Measurements from ENCODE around the gene BACH2. TPM values are rescaled to one million over a fixed set of nuclear protein-coding genes. Genes with fewer than 3 reads are reported as not detected.
"Not testable (repeated sequence)": the region's sequence is repeated elsewhere in the genome, so short reads cannot be mapped to it uniquely, and the experiment has no call there.

Gene BACH2
- total and polyA plus RNA-seq, 4 donors, result 0.78 to 17.4 (median 3.2) TPM

DNA sequence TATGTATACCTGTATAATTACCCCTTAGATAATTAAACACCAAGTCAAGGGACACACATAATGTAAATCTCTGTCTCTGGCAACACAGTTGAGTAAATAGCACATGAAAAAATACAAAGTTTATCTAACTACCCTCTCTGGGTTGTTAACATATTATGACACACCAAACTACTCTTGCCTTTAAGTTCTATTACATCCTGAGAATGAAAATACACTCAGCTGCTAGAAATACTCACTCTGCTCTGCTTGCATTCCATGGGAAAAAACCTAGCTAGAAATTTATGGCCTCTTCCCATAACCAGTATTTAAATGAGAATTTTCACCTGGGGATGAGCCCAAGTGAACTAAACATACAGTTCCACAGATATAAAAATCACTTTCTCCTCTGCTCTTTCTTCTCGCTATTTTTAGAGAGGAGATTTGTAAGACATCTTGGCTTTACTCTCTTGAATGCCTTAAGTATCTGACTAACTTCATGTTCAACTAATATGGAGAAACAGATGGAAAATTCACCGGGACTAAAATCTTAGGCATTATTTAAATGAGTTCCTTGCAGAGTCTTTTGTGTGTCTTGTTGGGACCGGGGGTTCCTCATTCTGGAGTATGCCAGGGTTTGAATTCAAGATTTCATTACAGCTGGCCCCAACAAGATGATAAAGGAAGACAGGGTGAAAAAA, 261.5 kb downstream of the BACH2 start:
- Histone ChIP-seq H3K27ac (ENCODE audit: low read depth in 1 of 2, low read length in 1 of 2) (no peak overlapping the region), H3K9ac (ENCODE audit: insufficient read depth in 1 of 2, low read length in 2 of 2) (no peak overlapping the region), H3K36me3 (ENCODE audit: control insufficient read depth in 4 of 4, insufficient read depth in 4 of 4, low read length in 4 of 4) (no peaks in the 10 kb centered on the region), H3K27me3 (ENCODE audit: control insufficient read depth in 3 of 3, insufficient read depth in 3 of 3, low read length in 2 of 3) (no peaks in the 10 kb centered on the region), H3K9me3 (ENCODE audit: control insufficient read depth in 4 of 4, insufficient read depth in 3 of 4, low read length in 3 of 4) (no peaks in the 10 kb centered on the region), H3K4me3 (no peak overlapping the region), H3K4me1 (ENCODE audit: control insufficient read depth in 5 of 5, insufficient read depth in 5 of 5, low read length in 5 of 5) (no peaks in the 10 kb centered on the region)
- 82 to 95% methylated on average over 3 of the region's 3 CpGs for WGBS, 2 donors
- ATAC-seq (ENCODE audit: insufficient read depth, low FRiP score) (no peak), DNase-seq (no peak)
- TF ChIP-seq CTCF (IDR thresholded peaks at IDR 0.05; ENCODE audit: control extremely low read depth, extremely low read depth), result no peak

GRCh38 chr6:90033746-90034271, 262.8 kb downstream of the BACH2 start:
- TF ChIP-seq CTCF (IDR thresholded peaks at IDR 0.05; ENCODE audit: control extremely low read depth, extremely low read depth), result no peak

GRCh38 chr6:90032489-90033212, 264.0 kb downstream of the BACH2 start:
- not testable (repeated sequence) for ATAC-seq (ENCODE audit: insufficient read depth, low FRiP score); H3K4me1 ChIP-seq (ENCODE audit: control insufficient read depth in 5 of 5, insufficient read depth in 5 of 5, low read length in 5 of 5); DNase-seq; H3K4me3 ChIP-seq; H3K9ac ChIP-seq (ENCODE audit: insufficient read depth in 1 of 2, low read length in 2 of 2); H3K9me3 ChIP-seq (ENCODE audit: control insufficient read depth in 4 of 4, insufficient read depth in 3 of 4, low read length in 3 of 4); H3K27me3 ChIP-seq (ENCODE audit: control insufficient read depth in 3 of 3, insufficient read depth in 3 of 3, low read length in 2 of 3); H3K27ac ChIP-seq (ENCODE audit: low read depth in 1 of 2, low read length in 1 of 2); H3K36me3 ChIP-seq (ENCODE audit: control insufficient read depth in 4 of 4, insufficient read depth in 4 of 4, low read length in 4 of 4)
- 86 to 96% methylated on average over 5 of the region's 5 CpGs for WGBS, 2 donors

More at GRCh38 chr6:90033746-90034271, 262.8 kb downstream of the BACH2 start:
- no peaks in the 10 kb centered on the region for H3K27me3 ChIP-seq (ENCODE audit: control insufficient read depth in 3 of 3, insufficient read depth in 3 of 3, low read length in 2 of 3)
- no peak overlapping the region for H3K9ac ChIP-seq (ENCODE audit: insufficient read depth in 1 of 2, low read length in 2 of 2)
- H3K36me3 ChIP-seq (ENCODE audit: control insufficient read depth in 4 of 4, insufficient read depth in 4 of 4, low read length in 4 of 4), result no peaks in the 10 kb centered on the region
- H3K9me3 ChIP-seq (ENCODE audit: control insufficient read depth in 4 of 4, insufficient read depth in 3 of 4, low read length in 3 of 4), result peaks cover 0 to 1% (median 0%) of the 10 kb centered on the region in 4 donors
- DNase-seq, result no peak
- H3K27ac ChIP-seq (ENCODE audit: low read depth in 1 of 2, low read length in 1 of 2), result no peak overlapping the region
- no peak overlapping the region for H3K4me3 ChIP-seq
- WGBS, 2 donors, result 95 to 96% methylated on average over 3 of the region's 3 CpGs
- no peak for ATAC-seq (ENCODE audit: insufficient read depth, low FRiP score)
- H3K4me1 ChIP-seq (ENCODE audit: control insufficient read depth in 5 of 5, insufficient read depth in 5 of 5, low read length in 5 of 5), result no peaks in the 10 kb centered on the region

DNA sequence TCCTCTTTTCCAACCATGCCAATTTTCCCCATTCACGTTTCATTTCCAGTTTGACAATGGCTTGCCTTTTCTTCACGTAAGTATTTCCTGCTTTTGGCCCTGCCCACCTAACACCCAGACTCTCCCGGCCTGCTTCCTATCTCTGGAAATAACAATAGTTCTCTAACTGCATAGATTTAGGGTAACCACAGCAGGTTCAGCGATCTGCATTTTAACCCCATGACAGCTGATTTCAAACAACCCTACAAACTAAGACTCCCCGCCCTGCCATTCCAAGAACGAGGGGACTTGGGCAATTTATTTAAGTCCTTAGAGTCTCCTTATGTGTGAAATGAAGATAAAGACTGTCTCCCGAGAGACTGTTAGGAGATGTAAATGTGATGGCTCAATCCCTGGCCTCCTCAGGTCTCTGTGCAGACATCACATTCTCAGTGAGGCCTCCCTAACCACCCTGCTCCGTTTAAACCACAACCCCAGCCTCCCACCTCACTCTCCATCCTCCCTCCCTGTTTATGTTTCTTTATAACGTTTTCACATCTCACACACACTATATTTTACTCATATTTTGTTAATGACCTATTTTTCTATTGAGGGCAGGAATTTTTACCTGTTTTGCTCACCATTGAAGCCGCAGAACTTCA, 267.5 kb downstream of the BACH2 start:
- DNase-seq, result no peak
- ATAC-seq (ENCODE audit: insufficient read depth, low FRiP score), result no peak
- Histone ChIP-seq H3K36me3 (ENCODE audit: control insufficient read depth in 4 of 4, insufficient read depth in 4 of 4, low read length in 4 of 4) (no peaks in the 10 kb centered on the region), H3K4me3 (no peak overlapping the region), H3K27me3 (ENCODE audit: control insufficient read depth in 3 of 3, insufficient read depth in 3 of 3, low read length in 2 of 3) (no peaks in the 10 kb centered on the region), H3K9ac (ENCODE audit: insufficient read depth in 1 of 2, low read length in 2 of 2) (no peak overlapping the region), H3K27ac (ENCODE audit: low read depth in 1 of 2, low read length in 1 of 2) (no peak overlapping the region), H3K4me1 (ENCODE audit: control insufficient read depth in 5 of 5, insufficient read depth in 5 of 5, low read length in 5 of 5) (no peaks in the 10 kb centered on the region), H3K9me3 (ENCODE audit: control insufficient read depth in 4 of 4, insufficient read depth in 3 of 4, low read length in 3 of 4) (peaks cover 0 to 1% (median 0%) of the 10 kb centered on the region in 4 donors)
- WGBS, 2 donors, result 65 to 74% methylated on average over 10 of the region's 10 CpGs
- TF ChIP-seq CTCF (IDR thresholded peaks at IDR 0.05; ENCODE audit: control extremely low read depth, extremely low read depth), result no peak
